Endothelial cell of umbilical vein (primary cell): ENCODE data around the gene OXTR. TPM values are rescaled to one million over a fixed set of nuclear protein-coding genes. Genes with fewer than 3 reads are reported as not detected.

Experiments
- BruUV-seq: library from RNA; stranded (reverse); fragments of 400-500 nt; replicated peaks from 2 replicates; lab custom pipeline; 2021; lab: Mats Ljungman, UMichigan
- CTCF ChIA-PET: fragments of 300-600, 350-600 bp; sonication (Branson Sonifier 250); formaldehyde crosslinking; loops from one replicate; lab custom pipeline; 2021; ENCODE audit warnings: antibody characterized with exemption, inconsistent platforms; lab: Charles Lee
- POLR2A ChIA-PET: fragments of 300-600, 350-600 bp; sonication (Branson Sonifier 250); formaldehyde crosslinking; loops from one replicate; lab custom pipeline; 2021; ENCODE audit warnings: antibody characterized with exemption, inconsistent platforms; lab: Charles Lee
- DNase-seq: peaks from one replicate; pipeline ENCODE4 v3.0.0-alpha.2; 2011; ENCODE audit warnings: low read depth, low spot score
- FAIRE-seq: peaks from 2 replicates; lab custom pipeline; 2011; peaks lifted over from hg19 to GRCh38; lab: Jason Lieb, UNC
- H2AFZ ChIP-seq: 2 replicates; pipeline ENCODE4 v1.6.0; 2012; ENCODE audit warnings: low read depth, low read length, control low read depth, inconsistent platforms
- H3K27ac ChIP-seq: 2 replicates; pipeline ENCODE4 v1.5.1; 2011; ENCODE audit warnings: low read depth, mild to moderate bottlenecking, control low read depth, low read length, moderate library complexity; ENCODE audit not compliant: insufficient read depth
- H3K27me3 ChIP-seq, 2 experiments: 2 replicates each; pipeline versions ENCODE4 v1.6.0 to v1.6.1; 2011; ENCODE audit warnings: low read length in 2 of 2, mixed read lengths in 1 of 2; ENCODE audit not compliant: control insufficient read depth in 2 of 2, insufficient read depth in 2 of 2
- H3K36me3 ChIP-seq, 2 experiments: 2 replicates in 1 of 2; 3 replicates in 1 of 2; pipeline ENCODE4 v1.5.1; 2011; ENCODE audit warnings: low read length in 2 of 2, mild to moderate bottlenecking in 1 of 2, moderate library complexity in 1 of 2; ENCODE audit not compliant: control insufficient read depth in 2 of 2, insufficient read depth in 2 of 2; ENCODE audit errors: extremely low read depth in 1 of 2
- H3K4me1 ChIP-seq: 3 replicates; pipeline ENCODE4 v1.5.1; 2011; ENCODE audit warnings: mild to moderate bottlenecking, low read length; ENCODE audit not compliant: control insufficient read depth, insufficient read depth; ENCODE audit errors: extremely low read depth
- H3K4me2 ChIP-seq: 2 replicates; pipeline ENCODE4 v1.6.1; 2011; ENCODE audit warnings: low read length, control low read depth, mixed read lengths; ENCODE audit not compliant: insufficient read depth
- H3K4me3 ChIP-seq, 3 experiments: fragments of 200-600 bp in 1 of 3; sonication (generic), shearing (Covaris generic) in 1 of 3; replicated peaks in 1 of 3; 2 replicates each; pipeline ENCODE4 v1.5.1; 2011 to 2016; ENCODE audit warnings: control low read depth in 3 of 3, low read length in 3 of 3, mild to moderate bottlenecking in 2 of 3, inconsistent platforms in 1 of 3, low read depth in 1 of 3, moderate library complexity in 1 of 3; ENCODE audit not compliant: insufficient read depth in 1 of 3
- H3K79me2 ChIP-seq: 2 replicates; pipeline ENCODE4 v1.6.0; 2012; ENCODE audit warnings: low read length, inconsistent platforms; ENCODE audit not compliant: control insufficient read depth, insufficient read depth
- H3K9ac ChIP-seq: replicated peaks from 2 replicates; pipeline ENCODE3; 2011; ENCODE audit warnings: low read length, control low read depth; ENCODE audit not compliant: insufficient read depth; ENCODE audit errors: extremely low read depth
- H3K9me1 ChIP-seq: replicated peaks from 3 replicates; pipeline ENCODE4 v1.6.0; 2011; ENCODE audit warnings: mild to moderate bottlenecking, low read length; ENCODE audit not compliant: control insufficient read depth, insufficient read depth; ENCODE audit errors: extremely low read depth
- H3K9me3 ChIP-seq: replicated peaks from 2 replicates; pipeline ENCODE4 v1.5.1; 2012; ENCODE audit warnings: low read length, inconsistent platforms; ENCODE audit not compliant: control insufficient read depth, insufficient read depth
- H4K20me1 ChIP-seq: replicated peaks from 2 replicates; pipeline ENCODE3; 2011; ENCODE audit warnings: mild to moderate bottlenecking, low read length; ENCODE audit not compliant: control insufficient read depth, insufficient read depth; ENCODE audit errors: extremely low read depth
- EZH2 ChIP-seq: IDR thresholded peaks from 2 replicates; pipeline ENCODE4 v1.6.1; 2012; ENCODE audit warnings: borderline replicate concordance, low read depth, mild to moderate bottlenecking, moderate library complexity, low read length, inconsistent platforms; ENCODE audit not compliant: severe bottlenecking
- FOS ChIP-seq: IDR thresholded peaks from 2 replicates; pipeline ENCODE4 v1.6.1; 2011; ENCODE audit warnings: mild to moderate bottlenecking, low read length, moderate library complexity, borderline replicate concordance; ENCODE audit not compliant: insufficient read depth
- GATA2 ChIP-seq: IDR thresholded peaks from 2 replicates; pipeline ENCODE4 v1.7.0; 2011; ENCODE audit warnings: low read depth, mild to moderate bottlenecking, moderate library complexity, mixed read lengths, low read length; ENCODE audit not compliant: insufficient read length, insufficient read depth
- JUN ChIP-seq: IDR thresholded peaks from 2 replicates; pipeline ENCODE4 v1.6.1; 2011; ENCODE audit warnings: borderline replicate concordance, low read depth; ENCODE audit not compliant: insufficient read length, insufficient read depth
- MYC ChIP-seq: IDR thresholded peaks from one replicate; pipeline ENCODE4 v1.6.1; 2011; ENCODE audit warnings: mild to moderate bottlenecking, low read depth, low read length
- POLR2A ChIP-seq: IDR thresholded peaks from 2 replicates; pipeline ENCODE4 v1.6.1; 2012; ENCODE audit warnings: low read depth, mild to moderate bottlenecking, control low read depth, low read length
- POLR2AphosphoS5 ChIP-seq: IDR thresholded peaks from 2 replicates; pipeline ENCODE4 v1.6.1; 2012; ENCODE audit warnings: low read depth, mild to moderate bottlenecking, control low read depth, low read length, moderate library complexity; ENCODE audit not compliant: insufficient read depth
- dilution Hi-C: fragments of 300-500 bp; cut with MboI; formaldehyde crosslinking; loops from one replicate; pipeline ENCODE4 v1.15.0; 2019; ENCODE audit warnings: low sequenced_read_pairs; ENCODE audit not compliant: extremely low pct_ligation_motif_present
- intact Hi-C: fragments of 100-400 bp; cut with micrococcal nuclease; formaldehyde crosslinking; loops from one replicate; pipeline ENCODE4 v1.10.0; 2022
- polyA plus RNA-seq, 4 experiments: library from polyadenylated mRNA; depleted of rRNA in 3 of 4; stranded (reverse) in 3 of 4; unstranded in 1 of 4; fragments of >200 nt; gene quantifications; 2 replicates each; pipeline versions ENCODE4 v1.2.1 to v1.2.3, GENCODE V29; 2011 to 2012; ENCODE audit warnings: missing spikeins in 1 of 4
- total RNA-seq: library from RNA; stranded (reverse); gene quantifications from 2 replicates; pipeline ENCODE4 v1.2.3, GENCODE V29; 2021
- TF ChIP-seq, protein P1 (sequence below), 2 donors: IDR thresholded peaks; 1 replicate in 1 of 2; 2 replicates in 1 of 2; pipeline ENCODE4 v1.5.1; 2011; ENCODE audit warnings: low read length in 2 of 2, mild to moderate bottlenecking in 2 of 2, moderate library complexity in 2 of 2, control low read depth in 1 of 2, inconsistent platforms in 1 of 2, low read depth in 1 of 2; ENCODE audit not compliant: insufficient read depth in 1 of 2; ENCODE audit errors: extremely low read depth in 1 of 2
- TF ChIP-seq, protein P2 (sequence below): IDR thresholded peaks from 2 replicates; pipeline ENCODE4 v1.6.1; 2011; ENCODE audit not compliant: insufficient read depth, insufficient read length

Gene OXTR
- total and polyA plus RNA-seq, 2 donors (not counting 3 experiments of a cell fraction or from before 2014, with no cell fraction given), result 0.12 to 0.40 TPM

DNA sequence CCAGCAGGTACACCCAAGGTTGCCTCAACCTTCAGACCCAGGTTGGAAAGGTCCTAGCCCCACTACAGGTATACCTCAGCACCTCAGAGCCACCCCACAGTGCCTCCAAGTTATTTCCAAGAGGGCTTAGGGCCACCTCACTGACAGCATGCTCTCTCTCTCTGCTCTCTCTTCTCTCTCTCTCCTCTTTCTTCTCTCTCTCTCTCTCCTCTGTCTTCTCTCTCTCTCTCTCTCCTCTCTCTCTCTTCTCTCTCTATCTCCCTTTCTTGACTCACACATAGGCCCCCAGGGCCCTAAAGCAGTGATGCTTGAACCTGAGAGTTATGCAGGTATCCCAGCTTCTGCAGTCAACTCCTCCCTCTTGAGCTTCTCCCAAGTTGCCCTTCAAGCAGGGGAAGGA lies 31.6 kb downstream of the OXTR start:
- H3K27me3 ChIP-seq, result no peaks in the 10 kb centered on the region
- FAIRE-seq (no peak), DNase-seq (no peak)
- H3K36me3 ChIP-seq, result no peaks in the 10 kb centered on the region
- intact Hi-C loops, result no loop called here
- no TSS peak for BruUV-seq
- no peak overlapping the region for H3K4me3 ChIP-seq
- H3K79me2 ChIP-seq, result no peaks in the 10 kb centered on the region
- H3K9me1 ChIP-seq, result no peaks in the 10 kb centered on the region
- H3K9me3 ChIP-seq, result no peaks in the 10 kb centered on the region
- no peak overlapping the region for H3K9ac ChIP-seq
- ChIA-PET POLR2A (no interaction called here), CTCF (no interaction called here)
- dilution Hi-C loops, result no loop called here
- H4K20me1 ChIP-seq, result no peaks in the 10 kb centered on the region
- no peak overlapping the region for H3K27ac ChIP-seq
- H3K4me2 ChIP-seq, result no peak overlapping the region
- H3K4me1 ChIP-seq, result peaks cover 12% of the 10 kb centered on the region
- H2AFZ ChIP-seq, result no peak overlapping the region
- TF ChIP-seq POLR2AphosphoS5 (no peak), GATA2 (no peak), POLR2A (no peak), JUN (no peak), MYC (no peak), FOS (no peak), EZH2 (no peak)
- TF ChIP-seq, protein P1, sequence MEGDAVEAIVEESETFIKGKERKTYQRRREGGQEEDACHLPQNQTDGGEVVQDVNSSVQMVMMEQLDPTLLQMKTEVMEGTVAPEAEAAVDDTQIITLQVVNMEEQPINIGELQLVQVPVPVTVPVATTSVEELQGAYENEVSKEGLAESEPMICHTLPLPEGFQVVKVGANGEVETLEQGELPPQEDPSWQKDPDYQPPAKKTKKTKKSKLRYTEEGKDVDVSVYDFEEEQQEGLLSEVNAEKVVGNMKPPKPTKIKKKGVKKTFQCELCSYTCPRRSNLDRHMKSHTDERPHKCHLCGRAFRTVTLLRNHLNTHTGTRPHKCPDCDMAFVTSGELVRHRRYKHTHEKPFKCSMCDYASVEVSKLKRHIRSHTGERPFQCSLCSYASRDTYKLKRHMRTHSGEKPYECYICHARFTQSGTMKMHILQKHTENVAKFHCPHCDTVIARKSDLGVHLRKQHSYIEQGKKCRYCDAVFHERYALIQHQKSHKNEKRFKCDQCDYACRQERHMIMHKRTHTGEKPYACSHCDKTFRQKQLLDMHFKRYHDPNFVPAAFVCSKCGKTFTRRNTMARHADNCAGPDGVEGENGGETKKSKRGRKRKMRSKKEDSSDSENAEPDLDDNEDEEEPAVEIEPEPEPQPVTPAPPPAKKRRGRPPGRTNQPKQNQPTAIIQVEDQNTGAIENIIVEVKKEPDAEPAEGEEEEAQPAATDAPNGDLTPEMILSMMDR (IDR thresholded peaks at IDR 0.05; ENCODE audit: extremely low read depth in 1 of 2, insufficient read depth in 1 of 2, low read depth in 1 of 2, low read length in 2 of 2), result no peak
- TF ChIP-seq, protein P2, sequence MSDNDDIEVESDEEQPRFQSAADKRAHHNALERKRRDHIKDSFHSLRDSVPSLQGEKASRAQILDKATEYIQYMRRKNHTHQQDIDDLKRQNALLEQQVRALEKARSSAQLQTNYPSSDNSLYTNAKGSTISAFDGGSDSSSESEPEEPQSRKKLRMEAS, result no peak
